B cell (primary cell): Measurements from ENCODE around the gene HTRA1. TPM values are rescaled to one million over a fixed set of nuclear protein-coding genes. Genes with fewer than 3 reads are reported as not detected.

Source experiments
- ATAC-seq: fragments of 200-7000 bp; cut with Tn5 transposase; one replicate; pipeline ENCODE4 v1.10.0; 2021; ENCODE audit warnings: low read depth, mild to moderate bottlenecking, moderate number of reproducible peaks, moderate library complexity
- CTCF ChIA-PET: fragments of 350-600 bp; sonication (Branson Sonifier 250); formaldehyde crosslinking; loops from one replicate; lab custom pipeline; 2021; ENCODE audit warnings: antibody characterized with exemption, inconsistent platforms; lab: Charles Lee
- POLR2A ChIA-PET: fragments of 350-600 bp; sonication (Branson Sonifier 250); formaldehyde crosslinking; loops from one replicate; lab custom pipeline; 2021; ENCODE audit warnings: antibody characterized with exemption; lab: Charles Lee
- DNase-seq: peaks from one replicate; pipeline ENCODE4 v3.0.0; 2013
- H2AFZ ChIP-seq: 2 replicates; pipeline ENCODE4 v1.6.1; 2012; ENCODE audit warnings: mild to moderate bottlenecking, low read depth, low read length; ENCODE audit not compliant: insufficient read depth, poor library complexity, severe bottlenecking
- H3K27ac ChIP-seq, 2 donors: 1 replicate in 1 of 2; 2 replicates in 1 of 2; pipeline ENCODE4 v1.5.1; 2012 to 2013; ENCODE audit warnings: low read length in 2 of 2, mild to moderate bottlenecking in 2 of 2, moderate library complexity in 1 of 2
- H3K27me3 ChIP-seq, 4 experiments: fragments of 200-600 bp in 1 of 4; sonication (generic) in 1 of 4; replicated peaks in 1 of 4; 1 replicate in 2 of 4; 2 replicates in 2 of 4; pipeline versions ENCODE4 v1.6.1 to v1.7.0; 2013 to 2016; ENCODE audit warnings: low read length in 3 of 4, mild to moderate bottlenecking in 2 of 4, mixed read lengths in 1 of 4, moderate library complexity in 1 of 4; ENCODE audit not compliant: insufficient read depth in 4 of 4, control insufficient read depth in 3 of 4; ENCODE audit errors: control extremely low read depth in 1 of 4
- H3K36me3 ChIP-seq, 2 experiments: replicated peaks in 1 of 2; 1 replicate in 1 of 2; 2 replicates in 1 of 2; pipeline versions ENCODE4 v1.6.1 to v1.7.1; 2013; ENCODE audit warnings: low read length in 1 of 2; ENCODE audit not compliant: insufficient read depth in 2 of 2, control insufficient read depth in 1 of 2; ENCODE audit errors: control extremely low read depth in 1 of 2, extremely low read depth in 1 of 2
- H3K4me1 ChIP-seq, 2 donors: fragments of 200-600 bp in 1 of 2; sonication (generic) in 1 of 2; 1 replicate in 1 of 2; 2 replicates in 1 of 2; pipeline versions ENCODE4 v1.5.1 to v1.6.1; 2013 to 2017; ENCODE audit warnings: low read length in 2 of 2; ENCODE audit not compliant: control insufficient read depth in 2 of 2, insufficient read depth in 2 of 2
- H3K4me2 ChIP-seq: replicated peaks from 2 replicates; pipeline ENCODE3; 2012; ENCODE audit warnings: mild to moderate bottlenecking, low read depth, low read length; ENCODE audit not compliant: poor library complexity, severe bottlenecking
- H3K4me3 ChIP-seq, 5 experiments: fragments of 200-600 bp in 1 of 5; sonication (generic) in 1 of 5; 1 replicate in 3 of 5; 2 replicates in 2 of 5; pipeline versions ENCODE4 v1.5.1 to v1.7.0; 2011 to 2016; ENCODE audit warnings: low read length in 4 of 5, mild to moderate bottlenecking in 4 of 5, low read depth in 2 of 5, control low read depth in 1 of 5, moderate library complexity in 1 of 5; ENCODE audit not compliant: insufficient read depth in 1 of 5; ENCODE audit errors: control extremely low read depth in 1 of 5, extremely low read depth in 1 of 5
- H3K79me2 ChIP-seq: fragments of 200-600 bp; sonication (generic); one replicate; pipeline ENCODE4 v1.6.0; 2016; ENCODE audit warnings: low read length; ENCODE audit not compliant: control insufficient read depth, insufficient read depth
- H3K9ac ChIP-seq: fragments of 200-600 bp; sonication (generic); 2 replicates; pipeline ENCODE4 v1.6.1; 2017; ENCODE audit warnings: mild to moderate bottlenecking, low read length, moderate library complexity
- H3K9me3 ChIP-seq, 3 donors: one replicate each; pipeline versions ENCODE4 v1.6.1 to v1.7.1; 2013; ENCODE audit warnings: low read length in 2 of 3; ENCODE audit not compliant: control insufficient read depth in 2 of 3, insufficient read depth in 1 of 3; ENCODE audit errors: control extremely low read depth in 1 of 3
- H4K20me1 ChIP-seq: 2 replicates; pipeline ENCODE4 v1.6.0; 2012; ENCODE audit warnings: mild to moderate bottlenecking, low read length; ENCODE audit not compliant: insufficient read depth, control insufficient read depth, poor library complexity, severe bottlenecking
- H3K27ac Mint-ChIP-seq: one replicate; pipeline ENCODE4 v1.8.0; 2021; ENCODE audit warnings: mixed read lengths
- H3K27me3 Mint-ChIP-seq: one replicate; pipeline ENCODE4 v1.8.0; 2021; ENCODE audit warnings: mixed read lengths
- H3K4me1 Mint-ChIP-seq: one replicate; pipeline ENCODE4 v1.8.0; 2021; ENCODE audit warnings: mixed read lengths
- H3K4me3 Mint-ChIP-seq: one replicate; pipeline ENCODE4 v1.8.0; 2021; ENCODE audit warnings: mixed read lengths
- H3K9me3 Mint-ChIP-seq: one replicate; pipeline ENCODE4 v1.8.0; 2022; ENCODE audit warnings: mixed read lengths; ENCODE audit not compliant: insufficient read depth
- CTCF ChIP-seq: fragments of 200-600 bp; IDR thresholded peaks from one replicate; pipeline ENCODE4 v1.8.0; 2022; ENCODE audit warnings: antibody characterized with exemption, mild to moderate bottlenecking
- EZH2 ChIP-seq: IDR thresholded peaks from 2 replicates; pipeline ENCODE4 v1.6.1; 2012; ENCODE audit warnings: borderline replicate concordance, low read depth, mild to moderate bottlenecking, moderate library complexity, low read length; ENCODE audit not compliant: insufficient read depth, poor library complexity, severe bottlenecking
- WGBS: methylation state at CpG from one replicate; pipeline ENCODE4 v1.1.5; 2013; ENCODE audit warnings: missing lambda C conversion rate; ENCODE audit not compliant: insufficient coverage; 5-methylcytosine and 5-hydroxymethylcytosine counted together
- intact Hi-C: fragments of 100-400 bp; cut with micrococcal nuclease; formaldehyde crosslinking; loops from one replicate; pipeline ENCODE4 v1.10.0; 2022
- polyA plus RNA-seq: library from polyadenylated mRNA; depleted of rRNA; stranded (reverse); fragments of >200 nt; gene quantifications from 2 replicates; pipeline ENCODE4 v1.2.3, GENCODE V29; 2012
- total RNA-seq, 2 donors: library from RNA; stranded (reverse); fragments of 120-200 nt in 1 of 2; gene quantifications; 1 replicate in 1 of 2; 2 replicates in 1 of 2; pipeline versions ENCODE4 v1.2.3 to v1.2.4, GENCODE V29; 2013 to 2022

The HTRA1 gene
- total and polyA plus RNA-seq, 2 donors (not counting 1 experiment from before 2014, with no cell fraction given) = not detected

- Mint-ChIP-seq H3K9me3 (peaks cover 3% of the 10 kb centered on the region), H3K4me3 (no peak overlapping the region), H3K4me1 (no peaks in the 10 kb centered on the region), H3K27ac (no peak overlapping the region), H3K27me3 (peaks cover 21% of the 10 kb centered on the region)
- Histone ChIP-seq H3K4me2 (no peak overlapping the region), H4K20me1 (no peaks in the 10 kb centered on the region), H3K9ac (no peak overlapping the region), H2AFZ (no peak overlapping the region), H3K27me3 (peaks cover 0 to 2% (median 0%) of the 10 kb centered on the region in 4 experiments), H3K4me3 (no peak overlapping the region), H3K27ac (no peak overlapping the region), H3K4me1 (no peaks in the 10 kb centered on the region), H3K79me2 (no peaks in the 10 kb centered on the region), H3K9me3 (peaks cover 0 to 10% (median 0%) of the 10 kb centered on the region in 3 donors), H3K36me3 (no peaks in the 10 kb centered on the region)
- ChIA-PET POLR2A (no interaction called here), CTCF (no interaction called here)
- DNase-seq = no peak
- no peak for TF ChIP-seq CTCF
- TF ChIP-seq EZH2 = no peak
- 100% methylated on average over 1 of the region's 6 CpGs for WGBS
- intact Hi-C loops = no loop called here
- ATAC-seq = no peak
Observed at GRCh38 chr10:122481296-122482056, 20.1 kb downstream of the HTRA1 start.

GRCh38 chr10:122484276-122485060 lies 23.1 kb downstream of the HTRA1 start:
- CTCF ChIA-PET = no interaction called here
- Mint-ChIP-seq H3K4me3 (no peak overlapping the region), H3K27ac (no peak overlapping the region), H3K4me1 (no peaks in the 10 kb centered on the region), H3K27me3 (peaks cover 35% of the 10 kb centered on the region), H3K9me3 (peaks cover 3% of the 10 kb centered on the region)
- Histone ChIP-seq H3K27me3 (peaks cover 0 to 2% (median 0%) of the 10 kb centered on the region in 4 experiments), H3K4me3 (no peak overlapping the region), H3K4me1 (no peaks in the 10 kb centered on the region), H3K36me3 (no peaks in the 10 kb centered on the region), H3K4me2 (no peak overlapping the region), H2AFZ (no peak overlapping the region), H3K27ac (no peak overlapping the region), H4K20me1 (no peaks in the 10 kb centered on the region), H3K79me2 (no peaks in the 10 kb centered on the region), H3K9ac (no peak overlapping the region), H3K9me3 (peaks cover 0 to 10% (median 0%) of the 10 kb centered on the region in 3 donors)
- intact Hi-C loops = no loop called here
- WGBS = 92% methylated on average over 10 of the region's 11 CpGs
- POLR2A ChIA-PET = no interaction called here
- ATAC-seq (no peak), DNase-seq (no peak)
- TF ChIP-seq CTCF (no peak), EZH2 (no peak)
